Body of pancreas (tissue), 4 donors: ENCODE results near the gene SOX12. TPM values are rescaled to one million over a fixed set of nuclear protein-coding genes. Genes with fewer than 3 reads are reported as not detected.
"Not testable (repeated sequence)": the region's sequence is repeated elsewhere in the genome, so short reads cannot be mapped to it uniquely, and the experiment has no call there.

Source experiments
- ATAC-seq: fragments of 150-250 bp; one replicate; pipeline ENCODE4 v1.9.1; 2016
- DNase-seq, 4 donors: peaks; one replicate each; pipeline ENCODE4 v3.0.0-alpha.2; 2019
- H3K27ac ChIP-seq, 4 donors: fragments of 200-600 bp; sonication (generic); 1 replicate in 3 of 4; 2 replicates in 1 of 4; pipeline versions ENCODE4 v1.5.1 to v1.6.1; 2016 to 2019; ENCODE audit warnings: mild to moderate bottlenecking in 1 of 4, mixed read lengths in 1 of 4, moderate library complexity in 1 of 4
- H3K27me3 ChIP-seq, 2 donors: fragments of 200-600 bp; sonication (generic); one replicate each; pipeline ENCODE4 v1.6.0; 2016; ENCODE audit warnings: mild to moderate bottlenecking in 1 of 2
- H3K36me3 ChIP-seq, 2 donors: fragments of 200-600 bp; sonication (generic); replicated peaks in 1 of 2; 2 replicates each; pipeline ENCODE4 v1.5.1; 2016; ENCODE audit warnings: low read depth in 2 of 2; ENCODE audit not compliant: insufficient read depth in 1 of 2
- H3K4me1 ChIP-seq: fragments of 200-600 bp; sonication (generic); one replicate; pipeline ENCODE4 v1.6.0; 2016
- H3K4me3 ChIP-seq, 2 donors: fragments of 200-600 bp; sonication (generic); 1 replicate in 1 of 2; 2 replicates in 1 of 2; pipeline ENCODE4 v1.5.1; 2016 to 2019
- H3K9me3 ChIP-seq, 3 donors: fragments of 200-600 bp; sonication (generic); 1 replicate in 2 of 3; 2 replicates in 1 of 3; pipeline ENCODE4 v1.5.1; 2016
- CTCF ChIP-seq, 7 experiments: fragments of 450-650 bp in 4 of 7; fragments of 200-600 bp in 3 of 7; sonication (generic) in 3 of 7; IDR thresholded peaks; one replicate each; pipeline ENCODE4 v1.5.1; 2016 to 2019; ENCODE audit warnings: antibody characterized with exemption in 7 of 7
- POLR2A ChIP-seq, 3 donors: fragments of 450-650 bp; IDR thresholded peaks; one replicate each; pipeline ENCODE4 v1.6.1; 2016; ENCODE audit warnings: antibody characterized with exemption in 3 of 3, mild to moderate bottlenecking in 2 of 3
- WGBS, 2 donors: methylation state at CpG; one replicate each; pipeline ENCODE4 v1.1.5; 2017; 5-methylcytosine and 5-hydroxymethylcytosine counted together
- intact Hi-C: fragments of 100-400 bp; cut with DNase I; formaldehyde crosslinking; loops from one replicate; pipeline ENCODE4 v1.15.1; 2023
- total RNA-seq, 2 donors: library from RNA; depleted of rRNA; stranded (reverse); fragments of >200 nt; gene quantifications; one replicate each; pipeline ENCODE4 v1.1.0, GENCODE V29; 2016

Gene SOX12
- total RNA-seq, 2 donors from 2014 or later, result 6.2 to 17.1 TPM

- Histone ChIP-seq H3K9me3 (no peaks in the 10 kb centered on the region), H3K4me3 (no peak overlapping the region), H3K36me3 (no peaks in the 10 kb centered on the region), H3K27me3 (no peaks in the 10 kb centered on the region), H3K4me1 (peaks cover 41% of the 10 kb centered on the region), H3K27ac (peak overlapping the region; percentile 73 to 83 (median 80))
- TF ChIP-seq POLR2A (IDR thresholded peaks at IDR 0.05), result no peak
- DNase-seq, result peak in 1 of 4 donors; percentile 42
- intact Hi-C loops, result no loop called here
- 64 to 83% methylated on average over 5 to 9 of the region's 9 CpGs for WGBS, 2 donors
- ATAC-seq, result no peak
These were observed 48.0 kb downstream of the SOX12 start for GRCh38 chr20:373171-373890.

DNA sequence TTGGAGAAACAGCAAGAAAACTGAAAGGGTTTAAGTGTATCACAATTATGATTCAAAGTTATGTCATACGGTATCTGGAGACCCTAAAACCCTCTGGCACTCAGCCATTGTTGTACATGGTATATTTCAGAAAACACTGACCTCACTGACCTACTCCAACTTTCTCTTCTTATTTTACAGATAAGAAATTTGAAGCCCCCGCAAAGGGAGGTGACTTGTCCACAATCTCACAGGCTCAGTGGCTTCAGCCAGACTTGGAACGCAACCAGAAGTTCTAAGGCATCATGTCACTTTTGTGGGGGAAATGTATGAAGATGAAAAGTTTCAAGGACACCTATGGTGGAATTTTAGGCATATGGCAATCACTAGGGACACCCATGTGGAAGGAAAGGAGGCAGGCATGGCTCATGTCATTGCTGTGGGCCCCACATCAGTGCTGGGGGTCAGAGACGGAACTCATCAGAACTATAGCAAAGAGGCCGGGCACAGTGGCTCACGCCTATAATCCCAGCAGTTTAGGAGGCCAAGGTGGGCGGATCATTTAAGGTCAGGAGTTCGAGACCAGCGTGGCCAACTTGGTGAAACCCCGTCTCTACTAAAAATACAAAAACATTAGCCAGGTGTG lies 50.0 kb downstream of the SOX12 start:
- H3K36me3 ChIP-seq, result no peaks in the 10 kb centered on the region
- H3K9me3 ChIP-seq, result no peaks in the 10 kb centered on the region
- peaks cover 24% of the 10 kb centered on the region for H3K4me1 ChIP-seq
- DNase-seq (no peak), ATAC-seq (no peak)
- intact Hi-C loops, result no loop called here
- TF ChIP-seq CTCF (IDR thresholded peaks at IDR 0.05), result no peak
- no peak overlapping the region for H3K27ac ChIP-seq
- H3K27me3 ChIP-seq, result no peaks in the 10 kb centered on the region
- no peak overlapping the region for H3K4me3 ChIP-seq
- WGBS, 2 donors, result 87 to 88% methylated on average over 10 of the region's 10 CpGs

DNA sequence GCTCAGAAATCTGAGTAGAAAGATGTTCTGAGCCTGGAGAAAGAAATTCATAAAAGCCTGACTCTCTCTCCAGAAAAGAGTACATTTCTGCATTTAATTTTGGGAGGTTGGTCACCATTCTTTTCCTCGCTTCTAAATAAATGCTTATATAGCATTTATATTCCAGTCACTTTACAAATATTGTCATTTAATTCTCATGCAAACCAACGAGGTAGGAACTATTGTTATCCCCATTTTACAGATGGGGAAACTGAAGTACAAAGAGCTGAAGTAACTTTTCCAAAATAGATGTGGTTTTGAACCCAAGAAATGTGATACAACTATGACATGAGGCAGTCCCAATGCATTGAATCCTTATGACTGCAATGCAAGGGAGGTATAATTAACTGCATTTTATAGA lies 50.7 kb downstream of the SOX12 start:
- Histone ChIP-seq H3K36me3 (no peaks in the 10 kb centered on the region), H3K4me3 (no peak overlapping the region), H3K27me3 (no peaks in the 10 kb centered on the region), H3K4me1 (peaks cover 22% of the 10 kb centered on the region), H3K9me3 (no peaks in the 10 kb centered on the region), H3K27ac (no peak overlapping the region)
- ATAC-seq, result no peak
- 27 to 40% methylated on average over 2 of the region's 2 CpGs for WGBS, 2 donors
- TF ChIP-seq CTCF (IDR thresholded peaks at IDR 0.05) (no peak), POLR2A (IDR thresholded peaks at IDR 0.05) (no peak)
- intact Hi-C loops, result no loop called here
- DNase-seq, result no peak

- TF ChIP-seq POLR2A (IDR thresholded peaks at IDR 0.05) (no peak), CTCF (IDR thresholded peaks at IDR 0.05) (no peak)
- intact Hi-C loops, result no loop called here
- Histone ChIP-seq H3K27ac (no peak overlapping the region), H3K4me1 (peaks cover 15% of the 10 kb centered on the region), H3K4me3 (no peak overlapping the region), H3K27me3 (no peaks in the 10 kb centered on the region), H3K9me3 (no peaks in the 10 kb centered on the region), H3K36me3 (no peaks in the 10 kb centered on the region)
- DNase-seq, result no peak
- 61 to 92% methylated on average over 2 of the region's 2 CpGs for WGBS, 2 donors
- ATAC-seq, result no peak
These were observed 51.4 kb downstream of the SOX12 start for GRCh38 chr20:376750-377149.

DNA sequence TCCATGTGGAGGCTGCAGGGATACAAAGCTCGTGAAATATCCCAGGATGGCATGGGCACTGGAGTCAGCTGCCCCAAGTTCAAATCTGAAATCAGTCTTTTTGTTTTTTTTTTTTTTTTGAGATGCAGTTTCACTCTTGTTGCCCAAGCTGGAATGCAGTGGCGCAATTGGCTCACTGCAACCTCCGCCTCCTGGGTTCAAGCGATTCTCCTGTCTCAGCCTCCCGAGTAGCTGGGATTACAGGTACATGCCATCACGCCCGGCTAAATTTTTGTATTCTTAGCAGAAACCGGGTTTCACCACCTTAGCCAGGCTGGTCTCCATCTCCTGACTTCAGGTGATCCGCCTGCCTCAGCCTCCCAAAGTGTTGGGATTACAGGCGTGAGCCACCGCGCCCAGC lies 52.2 kb downstream of the SOX12 start:
- H3K27ac ChIP-seq, H3K4me1 ChIP-seq, DNase-seq, H3K36me3 ChIP-seq, H3K4me3 ChIP-seq, H3K27me3 ChIP-seq, ATAC-seq, H3K9me3 ChIP-seq, intact Hi-C loops: not testable (repeated sequence)
- 82 to 88% methylated on average over 12 of the region's 12 CpGs for WGBS, 2 donors

- TF ChIP-seq CTCF (IDR thresholded peaks at IDR 0.05), result no peak
- no peak for TF ChIP-seq POLR2A (IDR thresholded peaks at IDR 0.05)
- intact Hi-C loops, result no loop called here
- H3K4me3 ChIP-seq, result no peak overlapping the region
- H3K27ac ChIP-seq, result no peak overlapping the region
- no peaks in the 10 kb centered on the region for H3K27me3 ChIP-seq
- ATAC-seq (no peak), DNase-seq (no peak)
- peaks cover 5% of the 10 kb centered on the region for H3K4me1 ChIP-seq
- H3K36me3 ChIP-seq, result no peaks in the 10 kb centered on the region
- no peaks in the 10 kb centered on the region for H3K9me3 ChIP-seq
- WGBS, 2 donors, result 79 to 86% methylated on average over 5 of the region's 5 CpGs
These were observed 53.6 kb downstream of the SOX12 start for GRCh38 chr20:378961-379336.
